ENCODE data around the gene TCEA3.

DNA sequence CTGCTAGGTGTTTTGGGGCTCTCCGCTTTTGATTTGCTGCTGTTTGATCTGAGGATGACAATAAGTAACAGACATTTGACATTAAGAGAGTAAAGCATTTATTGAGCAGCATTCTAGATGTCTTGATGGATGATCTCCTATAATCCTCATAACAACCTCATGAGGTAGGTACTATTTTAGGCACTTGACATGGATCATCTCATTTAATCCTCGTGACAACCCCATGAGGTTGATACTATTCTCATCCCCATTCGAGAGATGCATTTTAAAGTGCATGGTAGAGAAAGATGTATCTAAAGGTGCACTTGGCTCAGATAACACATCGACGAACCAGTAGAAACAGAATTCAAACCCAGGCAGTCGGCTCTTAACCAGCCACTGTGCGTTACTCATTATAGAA is 26.6 kb downstream of the TCEA3 start:
- TF ChIP-seq CTCF (conservative IDR thresholded peaks at IDR 0.05; ENCODE audit: low read depth, low read length) (no peak), POLR2A (IDR thresholded peaks at IDR 0.05; ENCODE audit: low read depth, low read length) (no peak), FOS (IDR thresholded peaks at IDR 0.05; ENCODE audit: low read depth, low read length) (no peak)

All from IMR-90 (cell line).